Endothelial cell of umbilical vein (primary cell): ENCODE results near the gene FRK. TPM values are rescaled to one million over a fixed set of nuclear protein-coding genes. Genes with fewer than 3 reads are reported as not detected.

ENCODE experiments used
- BruUV-seq: library from RNA; stranded (reverse); fragments of 400-500 nt; replicated peaks from 2 replicates; lab custom pipeline; 2021; lab: Mats Ljungman, UMichigan
- CTCF ChIA-PET: fragments of 300-600, 350-600 bp; sonication (Branson Sonifier 250); formaldehyde crosslinking; loops from one replicate; lab custom pipeline; 2021; ENCODE audit warnings: antibody characterized with exemption, inconsistent platforms; lab: Charles Lee
- POLR2A ChIA-PET: fragments of 300-600, 350-600 bp; sonication (Branson Sonifier 250); formaldehyde crosslinking; loops from one replicate; lab custom pipeline; 2021; ENCODE audit warnings: antibody characterized with exemption, inconsistent platforms; lab: Charles Lee
- DNase-seq: peaks from one replicate; pipeline ENCODE4 v3.0.0-alpha.2; 2011; ENCODE audit warnings: low read depth, low spot score
- FAIRE-seq: peaks from 2 replicates; lab custom pipeline; 2011; peaks lifted over from hg19 to GRCh38; lab: Jason Lieb, UNC
- H2AFZ ChIP-seq: 2 replicates; pipeline ENCODE4 v1.6.0; 2012; ENCODE audit warnings: low read depth, low read length, control low read depth, inconsistent platforms
- H3K27ac ChIP-seq: 2 replicates; pipeline ENCODE4 v1.5.1; 2011; ENCODE audit warnings: low read depth, mild to moderate bottlenecking, control low read depth, low read length, moderate library complexity; ENCODE audit not compliant: insufficient read depth
- H3K27me3 ChIP-seq, 2 experiments: 2 replicates each; pipeline versions ENCODE4 v1.6.0 to v1.6.1; 2011; ENCODE audit warnings: low read length in 2 of 2, mixed read lengths in 1 of 2; ENCODE audit not compliant: control insufficient read depth in 2 of 2, insufficient read depth in 2 of 2
- H3K36me3 ChIP-seq, 2 experiments: 2 replicates in 1 of 2; 3 replicates in 1 of 2; pipeline ENCODE4 v1.5.1; 2011; ENCODE audit warnings: low read length in 2 of 2, mild to moderate bottlenecking in 1 of 2, moderate library complexity in 1 of 2; ENCODE audit not compliant: control insufficient read depth in 2 of 2, insufficient read depth in 2 of 2; ENCODE audit errors: extremely low read depth in 1 of 2
- H3K4me1 ChIP-seq: 3 replicates; pipeline ENCODE4 v1.5.1; 2011; ENCODE audit warnings: mild to moderate bottlenecking, low read length; ENCODE audit not compliant: control insufficient read depth, insufficient read depth; ENCODE audit errors: extremely low read depth
- H3K4me2 ChIP-seq: 2 replicates; pipeline ENCODE4 v1.6.1; 2011; ENCODE audit warnings: low read length, control low read depth, mixed read lengths; ENCODE audit not compliant: insufficient read depth
- H3K4me3 ChIP-seq, 3 experiments: fragments of 200-600 bp in 1 of 3; sonication (generic), shearing (Covaris generic) in 1 of 3; replicated peaks in 1 of 3; 2 replicates each; pipeline ENCODE4 v1.5.1; 2011 to 2016; ENCODE audit warnings: control low read depth in 3 of 3, low read length in 3 of 3, mild to moderate bottlenecking in 2 of 3, inconsistent platforms in 1 of 3, low read depth in 1 of 3, moderate library complexity in 1 of 3; ENCODE audit not compliant: insufficient read depth in 1 of 3
- H3K79me2 ChIP-seq: 2 replicates; pipeline ENCODE4 v1.6.0; 2012; ENCODE audit warnings: low read length, inconsistent platforms; ENCODE audit not compliant: control insufficient read depth, insufficient read depth
- H3K9ac ChIP-seq: replicated peaks from 2 replicates; pipeline ENCODE3; 2011; ENCODE audit warnings: low read length, control low read depth; ENCODE audit not compliant: insufficient read depth; ENCODE audit errors: extremely low read depth
- H3K9me1 ChIP-seq: replicated peaks from 3 replicates; pipeline ENCODE4 v1.6.0; 2011; ENCODE audit warnings: mild to moderate bottlenecking, low read length; ENCODE audit not compliant: control insufficient read depth, insufficient read depth; ENCODE audit errors: extremely low read depth
- H3K9me3 ChIP-seq: replicated peaks from 2 replicates; pipeline ENCODE4 v1.5.1; 2012; ENCODE audit warnings: low read length, inconsistent platforms; ENCODE audit not compliant: control insufficient read depth, insufficient read depth
- H4K20me1 ChIP-seq: replicated peaks from 2 replicates; pipeline ENCODE3; 2011; ENCODE audit warnings: mild to moderate bottlenecking, low read length; ENCODE audit not compliant: control insufficient read depth, insufficient read depth; ENCODE audit errors: extremely low read depth
- EZH2 ChIP-seq: IDR thresholded peaks from 2 replicates; pipeline ENCODE4 v1.6.1; 2012; ENCODE audit warnings: borderline replicate concordance, low read depth, mild to moderate bottlenecking, moderate library complexity, low read length, inconsistent platforms; ENCODE audit not compliant: severe bottlenecking
- JUN ChIP-seq: IDR thresholded peaks from 2 replicates; pipeline ENCODE4 v1.6.1; 2011; ENCODE audit warnings: borderline replicate concordance, low read depth; ENCODE audit not compliant: insufficient read length, insufficient read depth
- MYC ChIP-seq: IDR thresholded peaks from one replicate; pipeline ENCODE4 v1.6.1; 2011; ENCODE audit warnings: mild to moderate bottlenecking, low read depth, low read length
- dilution Hi-C: fragments of 300-500 bp; cut with MboI; formaldehyde crosslinking; loops from one replicate; pipeline ENCODE4 v1.15.0; 2019; ENCODE audit warnings: low sequenced_read_pairs; ENCODE audit not compliant: extremely low pct_ligation_motif_present
- intact Hi-C: fragments of 100-400 bp; cut with micrococcal nuclease; formaldehyde crosslinking; loops from one replicate; pipeline ENCODE4 v1.10.0; 2022
- polyA plus RNA-seq, 4 experiments: library from polyadenylated mRNA; depleted of rRNA in 3 of 4; stranded (reverse) in 3 of 4; unstranded in 1 of 4; fragments of >200 nt; gene quantifications; 2 replicates each; pipeline versions ENCODE4 v1.2.1 to v1.2.3, GENCODE V29; 2011 to 2012; ENCODE audit warnings: missing spikeins in 1 of 4
- total RNA-seq: library from RNA; stranded (reverse); gene quantifications from 2 replicates; pipeline ENCODE4 v1.2.3, GENCODE V29; 2021
- TF ChIP-seq, protein P1 (sequence below), 2 donors: IDR thresholded peaks; 1 replicate in 1 of 2; 2 replicates in 1 of 2; pipeline ENCODE4 v1.5.1; 2011; ENCODE audit warnings: low read length in 2 of 2, mild to moderate bottlenecking in 2 of 2, moderate library complexity in 2 of 2, control low read depth in 1 of 2, inconsistent platforms in 1 of 2, low read depth in 1 of 2; ENCODE audit not compliant: insufficient read depth in 1 of 2; ENCODE audit errors: extremely low read depth in 1 of 2

FRK gene
- total and polyA plus RNA-seq, 2 donors (not counting 3 experiments of a cell fraction or from before 2014, with no cell fraction given), result 0.01 TPM; not detected in 1

DNA sequence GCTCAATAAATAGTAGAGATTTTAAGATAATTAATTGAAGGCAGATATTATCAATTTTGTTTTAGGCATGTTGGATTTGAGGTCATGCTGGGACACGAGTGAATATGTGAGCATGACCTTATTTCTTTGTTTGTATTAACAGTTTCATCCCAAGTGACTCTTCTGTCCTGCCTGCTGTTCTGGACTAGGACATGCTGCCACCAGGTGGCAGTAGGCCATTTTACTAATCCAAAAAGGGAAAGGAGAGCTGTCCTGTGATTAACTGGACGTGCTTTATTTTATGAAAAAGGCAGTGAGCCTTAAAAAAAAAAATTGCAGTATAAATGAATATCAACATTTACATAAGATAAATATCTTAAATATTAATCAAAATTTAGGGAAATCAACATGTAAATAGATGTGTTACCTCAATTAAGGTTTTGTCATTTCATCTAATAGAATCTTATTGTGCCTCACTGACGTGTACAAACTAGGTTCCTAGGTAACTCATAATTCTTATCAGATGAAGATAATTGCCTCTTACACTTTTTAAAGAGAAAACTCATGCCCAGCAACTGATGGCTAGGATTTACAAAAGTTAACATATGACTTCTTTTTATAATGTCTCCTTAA is 49.8 kb downstream of the FRK start:
- H2AFZ ChIP-seq, result no peak overlapping the region
- H3K27ac ChIP-seq, result no peak overlapping the region
- H3K9me3 ChIP-seq, result no peaks in the 10 kb centered on the region
- POLR2A ChIA-PET, result no interaction called here
- TF ChIP-seq, protein P1, sequence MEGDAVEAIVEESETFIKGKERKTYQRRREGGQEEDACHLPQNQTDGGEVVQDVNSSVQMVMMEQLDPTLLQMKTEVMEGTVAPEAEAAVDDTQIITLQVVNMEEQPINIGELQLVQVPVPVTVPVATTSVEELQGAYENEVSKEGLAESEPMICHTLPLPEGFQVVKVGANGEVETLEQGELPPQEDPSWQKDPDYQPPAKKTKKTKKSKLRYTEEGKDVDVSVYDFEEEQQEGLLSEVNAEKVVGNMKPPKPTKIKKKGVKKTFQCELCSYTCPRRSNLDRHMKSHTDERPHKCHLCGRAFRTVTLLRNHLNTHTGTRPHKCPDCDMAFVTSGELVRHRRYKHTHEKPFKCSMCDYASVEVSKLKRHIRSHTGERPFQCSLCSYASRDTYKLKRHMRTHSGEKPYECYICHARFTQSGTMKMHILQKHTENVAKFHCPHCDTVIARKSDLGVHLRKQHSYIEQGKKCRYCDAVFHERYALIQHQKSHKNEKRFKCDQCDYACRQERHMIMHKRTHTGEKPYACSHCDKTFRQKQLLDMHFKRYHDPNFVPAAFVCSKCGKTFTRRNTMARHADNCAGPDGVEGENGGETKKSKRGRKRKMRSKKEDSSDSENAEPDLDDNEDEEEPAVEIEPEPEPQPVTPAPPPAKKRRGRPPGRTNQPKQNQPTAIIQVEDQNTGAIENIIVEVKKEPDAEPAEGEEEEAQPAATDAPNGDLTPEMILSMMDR (IDR thresholded peaks at IDR 0.05; ENCODE audit: extremely low read depth in 1 of 2, insufficient read depth in 1 of 2, low read depth in 1 of 2, low read length in 2 of 2), result peak; percentile 72 to 81
- no peak for TF ChIP-seq JUN
- H4K20me1 ChIP-seq, result no peaks in the 10 kb centered on the region
- H3K79me2 ChIP-seq, result no peaks in the 10 kb centered on the region
- H3K27me3 ChIP-seq, result no peaks in the 10 kb centered on the region
- no TSS peak for BruUV-seq
- no peaks in the 10 kb centered on the region for H3K9me1 ChIP-seq
- peaks cover 11% of the 10 kb centered on the region for H3K4me1 ChIP-seq
- H3K36me3 ChIP-seq, result no peaks in the 10 kb centered on the region
- intact Hi-C loops (loop anchor here (1.0 to 10.0 kb wide), 2 partner anchors 86 to 174 kb away; no protein-coding TSS in a partner anchor), dilution Hi-C loops (no loop called here)
- no peak overlapping the region for H3K4me3 ChIP-seq
- H3K9ac ChIP-seq, result no peak overlapping the region
- FAIRE-seq (peak; percentile 63), DNase-seq (peak; percentile 73)
- no peak overlapping the region for H3K4me2 ChIP-seq
- CTCF ChIA-PET, result interaction anchor here (0.6 to 4.1 kb wide), 37 partner anchors 9 to 1251 kb away, joined by 3 to 216 read pairs (median 6); partner anchors contain the start of genes FRK and NT5DC1

- Histone ChIP-seq H3K9me1 (no peaks in the 10 kb centered on the region), H2AFZ (no peak overlapping the region), H3K4me1 (peaks cover 11% of the 10 kb centered on the region), H3K27ac (no peak overlapping the region), H3K4me2 (no peak overlapping the region), H3K4me3 (no peak overlapping the region), H3K27me3 (no peaks in the 10 kb centered on the region), H3K36me3 (no peaks in the 10 kb centered on the region), H3K9ac (no peak overlapping the region), H4K20me1 (no peaks in the 10 kb centered on the region), H3K9me3 (no peaks in the 10 kb centered on the region), H3K79me2 (no peaks in the 10 kb centered on the region)
- DNase-seq, result no peak
- intact Hi-C loops, result loop anchor here (10.0 kb wide), 1 partner anchor 174 kb away; no protein-coding TSS in a partner anchor
- BruUV-seq, result no TSS peak
- ChIA-PET CTCF (interaction anchor here (0.8 to 4.1 kb wide), 17 partner anchors 9 to 208 kb away, joined by 3 to 216 read pairs (median 9); partner anchors contain the start of genes FRK and NT5DC1), POLR2A (no interaction called here)
- no peak for FAIRE-seq
- dilution Hi-C loops, result no loop called here
- TF ChIP-seq EZH2, result no peak
- no peak for TF ChIP-seq MYC
Measured at GRCh38 chr6:116010386-116010785, 50.3 kb downstream of the FRK start.
